CD4-positive, alpha-beta T cell (primary cell): ENCODE measurements around the gene OSBPL10. TPM values are rescaled to one million over a fixed set of nuclear protein-coding genes. Genes with fewer than 3 reads are reported as not detected.

Experiments used
- ATAC-seq: fragments of 200-7000 bp; cut with Tn5 transposase; one replicate; pipeline ENCODE4 v1.10.0; 2022; ENCODE audit warnings: mild to moderate bottlenecking; ENCODE audit not compliant: poor library complexity
- CTCF ChIA-PET: fragments of 350-600 bp; sonication (Branson Sonifier 250); formaldehyde crosslinking; loops from one replicate; lab custom pipeline; 2021; ENCODE audit warnings: antibody characterized with exemption, inconsistent platforms; lab: Charles Lee
- POLR2A ChIA-PET: fragments of 350-600 bp; sonication (Branson Sonifier 250); formaldehyde crosslinking; loops from one replicate; lab custom pipeline; 2021; ENCODE audit warnings: antibody characterized with exemption, inconsistent platforms; lab: Charles Lee
- DNase-seq, 14 experiments: peaks; one replicate each; pipeline ENCODE4 v3.0.0-alpha.2; 2013 to 2020; ENCODE audit warnings: mixed read lengths in 2 of 14
- H3K27ac ChIP-seq, 2 donors: one replicate each; pipeline versions ENCODE4 v1.5.1 to v1.7.0; 2013; ENCODE audit warnings: low read length in 2 of 2, low read depth in 1 of 2, mild to moderate bottlenecking in 1 of 2
- H3K27me3 ChIP-seq, 2 experiments: 1 replicate in 1 of 2; 2 replicates in 1 of 2; pipeline versions ENCODE4 v1.6.1 to v1.7.0; 2013; ENCODE audit warnings: low read length in 2 of 2, control low read depth in 1 of 2, mild to moderate bottlenecking in 1 of 2, moderate library complexity in 1 of 2; ENCODE audit not compliant: insufficient read depth in 2 of 2, control insufficient read depth in 1 of 2
- H3K36me3 ChIP-seq: one replicate; pipeline ENCODE4 v1.6.1; 2013; ENCODE audit warnings: low read length, control low read depth; ENCODE audit not compliant: insufficient read depth
- H3K4me1 ChIP-seq: one replicate; pipeline ENCODE4 v1.6.1; 2013; ENCODE audit warnings: low read length, control low read depth; ENCODE audit not compliant: insufficient read depth
- H3K4me3 ChIP-seq: one replicate; pipeline ENCODE4 v1.5.1; 2013; ENCODE audit warnings: mild to moderate bottlenecking, low read length, moderate library complexity
- H3K9me3 ChIP-seq, 2 experiments: 1 replicate in 1 of 2; 2 replicates in 1 of 2; pipeline versions ENCODE4 v1.6.1 to v1.7.0; 2013; ENCODE audit warnings: low read length in 2 of 2, mild to moderate bottlenecking in 2 of 2, control low read depth in 1 of 2, moderate library complexity in 1 of 2; ENCODE audit not compliant: control insufficient read depth in 1 of 2, insufficient read depth in 1 of 2
- H3K27ac Mint-ChIP-seq: one replicate; pipeline ENCODE4 v1.8.0; 2020; ENCODE audit warnings: mixed read lengths
- H3K27me3 Mint-ChIP-seq: one replicate; pipeline ENCODE4 v1.8.0; 2021; ENCODE audit warnings: mixed read lengths
- H3K36me3 Mint-ChIP-seq: one replicate; pipeline ENCODE4 v1.8.0; 2021; ENCODE audit warnings: low read depth, mixed read lengths
- H3K4me1 Mint-ChIP-seq: one replicate; pipeline ENCODE4 v1.8.0; 2021; ENCODE audit warnings: low read depth, mixed read lengths
- H3K4me3 Mint-ChIP-seq: one replicate; pipeline ENCODE4 v1.8.0; 2020; ENCODE audit warnings: mild to moderate bottlenecking, mixed read lengths
- H3K9me3 Mint-ChIP-seq: one replicate; pipeline ENCODE4 v1.8.0; 2020; ENCODE audit warnings: mixed read lengths
- CTCF ChIP-seq: fragments of 200-600 bp; IDR thresholded peaks from one replicate; pipeline ENCODE4 v1.8.0; 2022; ENCODE audit warnings: antibody characterized with exemption, mild to moderate bottlenecking
- intact Hi-C, 2 experiments: fragments of 100-400 bp; cut with DNase I in 1 of 2; cut with micrococcal nuclease in 1 of 2; formaldehyde crosslinking; loops; one replicate each; pipeline versions ENCODE4 v1.15.1 to v1.9.0; 2023 to 2025; cut with DNase I, micrococcal nuclease
- total RNA-seq, 174 experiments: library from RNA in 2 of 174; stranded (reverse) in 2 of 174; gene quantifications; one replicate each; pipeline ENCODE4 v1.2.3 and lab custom pipeline; 2021 to 2026

OSBPL10 gene
- total RNA-seq, 2 experiments from 2014 or later, result not detected

- no peak overlapping the region for H3K27ac Mint-ChIP-seq
- H3K4me1 Mint-ChIP-seq, result peaks cover 10% of the 10 kb centered on the region
- no peaks in the 10 kb centered on the region for H3K9me3 Mint-ChIP-seq
- no peaks in the 10 kb centered on the region for H3K27me3 Mint-ChIP-seq
- POLR2A ChIA-PET, result no interaction called here
- Histone ChIP-seq H3K4me3 (no peak overlapping the region), H3K27me3 (peaks cover 0 to 3% of the 10 kb centered on the region in 2 experiments), H3K9me3 (peaks cover 12 to 18% of the 10 kb centered on the region in 2 experiments), H3K27ac (no peak overlapping the region), H3K36me3 (no peaks in the 10 kb centered on the region), H3K4me1 (no peaks in the 10 kb centered on the region)
- CTCF ChIA-PET, result no interaction called here
- no peak for ATAC-seq
- H3K36me3 Mint-ChIP-seq, result no peaks in the 10 kb centered on the region
- TF ChIP-seq CTCF, result no peak
- no peak overlapping the region for H3K4me3 Mint-ChIP-seq
- intact Hi-C loops, result no loop called here
- no peak for DNase-seq
These were observed 317.0 kb downstream of the OSBPL10 start for GRCh38 chr3:31664031-31664430.

GRCh38 chr3:31661993-31662670 lies 318.9 kb downstream of the OSBPL10 start:
- intact Hi-C loops, result no loop called here
- H3K9me3 Mint-ChIP-seq, result peaks cover 10% of the 10 kb centered on the region
- no peak for TF ChIP-seq CTCF
- POLR2A ChIA-PET, result no interaction called here
- no peak for ATAC-seq
- peaks cover 10% of the 10 kb centered on the region for H3K4me1 Mint-ChIP-seq
- CTCF ChIA-PET, result no interaction called here
- no peaks in the 10 kb centered on the region for H3K36me3 ChIP-seq
- no peak overlapping the region for H3K4me3 ChIP-seq
- no peaks in the 10 kb centered on the region for H3K4me1 ChIP-seq
- no peak for DNase-seq
- H3K27ac Mint-ChIP-seq, result no peak overlapping the region
- H3K27ac ChIP-seq, result no peak overlapping the region
- peaks cover 18 to 27% of the 10 kb centered on the region in 2 experiments for H3K9me3 ChIP-seq
- peaks cover 0 to 3% of the 10 kb centered on the region in 2 experiments for H3K27me3 ChIP-seq
- peaks cover 5% of the 10 kb centered on the region for H3K36me3 Mint-ChIP-seq
- H3K4me3 Mint-ChIP-seq, result no peak overlapping the region
- no peaks in the 10 kb centered on the region for H3K27me3 Mint-ChIP-seq

GRCh38 chr3:31661286-31661685 lies 319.8 kb downstream of the OSBPL10 start:
- DNase-seq, result no peak
- peaks cover 10% of the 10 kb centered on the region for H3K4me1 Mint-ChIP-seq
- CTCF ChIA-PET, result no interaction called here

More at GRCh38 chr3:31661286-31661685, 319.8 kb downstream of the OSBPL10 start:
- Histone ChIP-seq H3K4me1 (no peaks in the 10 kb centered on the region), H3K36me3 (no peaks in the 10 kb centered on the region), H3K27me3 (peaks cover 0 to 3% of the 10 kb centered on the region in 2 experiments), H3K4me3 (no peak overlapping the region), H3K27ac (no peak overlapping the region), H3K9me3 (peaks cover 17 to 35% of the 10 kb centered on the region in 2 experiments)
- H3K27me3 Mint-ChIP-seq, result no peaks in the 10 kb centered on the region
- H3K27ac Mint-ChIP-seq, result no peak overlapping the region
- POLR2A ChIA-PET, result no interaction called here
- H3K4me3 Mint-ChIP-seq, result no peak overlapping the region
- intact Hi-C loops, result no loop called here
- H3K9me3 Mint-ChIP-seq, result peaks cover 14% of the 10 kb centered on the region
- peaks cover 14% of the 10 kb centered on the region for H3K36me3 Mint-ChIP-seq
- TF ChIP-seq CTCF, result no peak
- no peak for ATAC-seq
